Loucy (cell line): Measurements from ENCODE around the gene PTPRT.

Experiments used
- EZH2phosphoT487 ChIP-seq: fragments of 200-600 bp; IDR thresholded peaks from 2 replicates; pipeline ENCODE4 v1.6.1; 2018; ENCODE audit warnings: antibody characterized with exemption, mild to moderate bottlenecking, moderate library complexity, borderline replicate concordance
- TF ChIP-seq, protein P1 (sequence below): fragments of 200-600 bp; sonication (generic); conservative IDR thresholded peaks from 2 replicates; pipeline ENCODE4 v1.5.1; 2014; ENCODE audit warnings: mild to moderate bottlenecking, antibody characterized with exemption, low read length

DNA sequence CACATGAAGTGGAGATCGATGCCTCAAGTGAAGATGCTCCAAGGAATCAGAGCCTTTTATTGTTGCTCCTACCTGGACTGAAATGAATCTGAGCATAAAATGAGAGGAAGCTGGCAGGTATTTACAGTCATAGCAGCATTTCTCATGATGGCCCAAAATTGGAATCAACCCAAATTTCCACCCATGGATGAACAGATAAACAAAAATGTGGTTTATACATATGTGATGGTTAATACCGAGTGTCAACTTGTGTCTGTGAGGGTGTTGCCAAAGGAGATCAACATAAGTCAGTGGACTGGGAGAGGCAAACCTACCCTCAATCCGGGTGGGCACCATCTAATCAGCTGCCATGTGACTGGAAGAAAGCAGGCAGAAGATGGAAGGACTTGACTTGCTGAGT lies 178.2 kb downstream of the PTPRT start:
- TF ChIP-seq EZH2phosphoT487: no peak
- TF ChIP-seq, protein P1, sequence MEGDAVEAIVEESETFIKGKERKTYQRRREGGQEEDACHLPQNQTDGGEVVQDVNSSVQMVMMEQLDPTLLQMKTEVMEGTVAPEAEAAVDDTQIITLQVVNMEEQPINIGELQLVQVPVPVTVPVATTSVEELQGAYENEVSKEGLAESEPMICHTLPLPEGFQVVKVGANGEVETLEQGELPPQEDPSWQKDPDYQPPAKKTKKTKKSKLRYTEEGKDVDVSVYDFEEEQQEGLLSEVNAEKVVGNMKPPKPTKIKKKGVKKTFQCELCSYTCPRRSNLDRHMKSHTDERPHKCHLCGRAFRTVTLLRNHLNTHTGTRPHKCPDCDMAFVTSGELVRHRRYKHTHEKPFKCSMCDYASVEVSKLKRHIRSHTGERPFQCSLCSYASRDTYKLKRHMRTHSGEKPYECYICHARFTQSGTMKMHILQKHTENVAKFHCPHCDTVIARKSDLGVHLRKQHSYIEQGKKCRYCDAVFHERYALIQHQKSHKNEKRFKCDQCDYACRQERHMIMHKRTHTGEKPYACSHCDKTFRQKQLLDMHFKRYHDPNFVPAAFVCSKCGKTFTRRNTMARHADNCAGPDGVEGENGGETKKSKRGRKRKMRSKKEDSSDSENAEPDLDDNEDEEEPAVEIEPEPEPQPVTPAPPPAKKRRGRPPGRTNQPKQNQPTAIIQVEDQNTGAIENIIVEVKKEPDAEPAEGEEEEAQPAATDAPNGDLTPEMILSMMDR: no peak
